Measurements from ENCODE around the gene TOR4A. TPM values are rescaled to one million over a fixed set of nuclear protein-coding genes. Genes with fewer than 3 reads are reported as not detected.
"Not testable (repeated sequence)": the region's sequence is repeated elsewhere in the genome, so short reads cannot be mapped to it uniquely, and the experiment has no call there.

TOR4A gene
- total and polyA plus RNA-seq, 5 donors = 6.2 to 17.2 (median 12.9) TPM

DNA sequence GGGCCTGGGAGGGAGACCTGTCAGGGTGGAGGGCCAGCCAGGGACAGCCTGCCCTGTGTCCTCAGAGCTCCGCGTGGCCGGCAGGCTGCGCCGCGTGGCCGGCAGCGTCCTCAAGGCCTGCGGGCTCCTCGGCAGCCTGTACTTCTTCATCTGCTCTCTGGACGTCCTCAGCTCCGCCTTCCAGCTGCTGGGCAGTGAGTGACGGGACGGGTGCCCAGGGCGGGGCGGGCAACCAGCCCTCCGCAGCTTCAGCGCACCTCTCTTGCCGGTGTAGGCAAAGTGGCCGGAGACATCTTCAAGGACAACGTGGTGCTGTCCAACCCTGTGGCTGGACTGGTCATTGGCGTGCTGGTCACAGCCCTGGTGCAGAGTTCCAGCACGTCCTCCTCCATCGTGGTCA lies 45.0 kb upstream of the TOR4A start:
- intact Hi-C loops (cut with DNase I) = loop anchor here in 1 of 4 donors (2.0 kb wide), 2 partner anchors 28 to 110 kb away; no protein-coding TSS in a partner anchor

DNA sequence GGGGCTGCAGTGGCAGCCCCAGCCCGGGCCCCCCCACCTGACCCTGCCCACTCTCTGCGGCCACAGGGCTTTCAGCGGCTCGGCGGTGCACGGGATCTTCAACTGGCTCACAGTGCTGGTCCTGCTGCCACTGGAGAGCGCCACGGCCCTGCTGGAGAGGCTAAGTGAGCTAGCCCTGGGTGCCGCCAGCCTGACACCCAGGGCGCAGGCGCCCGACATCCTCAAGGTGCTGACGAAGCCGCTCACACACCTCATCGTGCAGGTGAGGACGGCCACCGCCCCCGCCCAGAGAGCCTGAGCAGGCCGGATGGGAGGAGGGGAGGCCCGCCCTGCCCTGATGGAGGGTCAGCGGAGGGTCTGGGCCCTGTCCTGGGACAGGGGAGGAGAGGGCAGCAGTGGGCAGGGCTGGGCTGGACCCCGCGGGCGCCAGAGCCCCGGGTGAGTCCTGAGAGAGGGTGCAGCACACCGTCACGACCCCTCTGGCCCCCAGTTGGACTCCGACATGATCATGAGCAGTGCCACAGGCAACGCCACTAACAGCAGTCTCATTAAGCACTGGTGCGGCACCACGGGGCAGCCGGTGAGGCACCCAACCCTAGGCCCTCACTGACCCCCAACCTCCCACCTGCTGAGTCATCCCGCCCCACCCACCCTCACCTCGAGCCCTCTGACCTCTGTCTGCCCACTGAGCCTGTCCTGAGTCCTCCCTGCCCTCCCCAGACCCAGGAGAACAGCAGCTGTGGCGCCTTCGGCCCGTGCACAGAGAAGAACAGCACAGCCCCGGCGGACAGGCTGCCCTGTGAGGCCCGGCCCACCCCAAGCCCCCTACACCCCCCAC lies 44.2 kb upstream of the TOR4A start:
- Histone ChIP-seq H3K4me1 (ENCODE audit: control insufficient read depth, insufficient read depth, low read length) (no peaks in the 10 kb centered on the region), H3K4me3 (ENCODE audit: low read length) (no peak overlapping the region), H3K9me3 (ENCODE audit: control insufficient read depth, low read length) (no peaks in the 10 kb centered on the region), H3K27me3 (ENCODE audit: control insufficient read depth, insufficient read depth) (no peaks in the 10 kb centered on the region), H3K27ac (ENCODE audit: low read length) (no peak overlapping the region)
- 70% methylated on average over 40 of the region's 40 CpGs for WGBS
- DNase-seq (no peak), ATAC-seq (no peak)
- intact Hi-C loops (cut with DNase I) = loop anchor here in 1 of 4 donors (2.0 kb wide), 2 partner anchors 27 to 111 kb away; no protein-coding TSS in a partner anchor

More for the DNA sequence above, 45.0 kb upstream of the TOR4A start:
- Histone ChIP-seq H3K27ac (ENCODE audit: low read length) (no peak overlapping the region), H3K4me1 (ENCODE audit: control insufficient read depth, insufficient read depth, low read length) (no peaks in the 10 kb centered on the region), H3K4me3 (ENCODE audit: low read length) (no peak overlapping the region), H3K9me3 (ENCODE audit: control insufficient read depth, low read length) (no peaks in the 10 kb centered on the region), H3K27me3 (ENCODE audit: control insufficient read depth, insufficient read depth) (no peaks in the 10 kb centered on the region)
- ATAC-seq = no peak
- no peak for DNase-seq
- 68% methylated on average over 24 of the region's 24 CpGs for WGBS

DNA sequence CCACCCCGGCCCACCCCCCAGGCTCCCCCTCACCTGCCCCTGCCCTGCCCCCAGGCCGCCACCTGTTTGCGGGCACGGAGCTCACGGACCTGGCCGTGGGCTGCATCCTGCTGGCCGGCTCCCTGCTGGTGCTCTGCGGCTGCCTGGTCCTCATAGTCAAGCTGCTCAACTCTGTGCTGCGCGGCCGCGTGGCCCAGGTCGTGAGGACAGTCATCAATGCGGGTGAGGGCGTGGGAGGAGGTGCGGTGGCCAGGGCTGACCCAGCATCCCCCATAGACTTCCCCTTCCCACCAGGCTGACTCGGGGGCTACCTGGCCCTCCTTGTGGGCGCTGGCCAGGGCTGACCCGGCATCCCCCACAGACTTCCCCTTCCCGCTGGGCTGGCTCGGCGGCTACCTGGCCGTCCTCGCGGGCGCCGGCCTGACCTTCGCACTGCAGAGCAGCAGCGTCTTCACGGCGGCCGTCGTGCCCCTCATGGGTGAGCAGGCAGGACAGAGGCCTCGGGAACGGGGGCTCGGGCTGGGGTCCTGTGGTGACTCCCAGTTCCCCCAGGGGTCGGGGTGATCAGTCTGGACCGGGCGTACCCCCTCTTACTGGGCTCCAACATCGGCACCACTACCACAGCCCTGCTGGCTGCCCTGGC lies 43.4 kb upstream of the TOR4A start:
- H3K27me3 ChIP-seq (ENCODE audit: control insufficient read depth, insufficient read depth) = no peaks in the 10 kb centered on the region
- 57% methylated on average over 40 of the region's 40 CpGs for WGBS

DNA sequence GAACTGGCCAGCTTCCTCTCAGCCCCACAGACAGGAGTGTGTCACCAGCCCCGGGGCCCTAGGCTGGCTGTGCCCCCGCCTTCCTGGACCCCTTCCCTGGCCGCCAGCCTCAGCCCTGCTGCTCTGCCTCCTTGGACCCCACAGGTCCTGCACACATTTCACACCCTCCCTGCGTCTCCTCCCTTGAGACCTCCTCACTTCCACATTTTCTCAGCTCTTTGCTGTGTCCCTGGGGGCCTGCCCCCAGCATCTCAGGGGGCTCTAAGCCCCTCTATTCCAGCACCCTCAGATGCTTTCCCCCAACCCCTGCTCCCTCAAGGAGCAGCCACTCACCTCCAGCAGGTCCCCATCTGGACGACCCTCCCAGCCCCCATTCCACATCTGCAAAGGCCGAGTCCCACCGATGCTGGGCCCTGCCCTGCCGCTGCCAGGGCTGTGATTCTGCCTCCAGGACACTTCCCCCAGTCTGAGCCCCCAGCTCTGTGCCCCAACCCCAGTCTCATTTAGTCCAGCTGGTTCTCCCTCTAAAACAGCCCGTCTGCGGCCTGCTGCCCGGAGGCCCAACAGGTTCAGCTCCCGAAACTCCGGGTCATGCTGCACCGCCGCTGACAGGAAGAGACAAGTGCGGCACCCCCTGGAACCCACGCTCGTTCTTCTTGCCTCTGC lies 42.6 kb upstream of the TOR4A start:
- no peak overlapping the region for H3K4me3 ChIP-seq (ENCODE audit: low read length)

More for the DNA sequence above, 43.4 kb upstream of the TOR4A start:
- Histone ChIP-seq H3K9me3 (ENCODE audit: control insufficient read depth, low read length) (no peaks in the 10 kb centered on the region), H3K27ac (ENCODE audit: low read length) (no peak overlapping the region), H3K4me1 (ENCODE audit: control insufficient read depth, insufficient read depth, low read length) (no peaks in the 10 kb centered on the region), H3K4me3 (ENCODE audit: low read length) (no peak overlapping the region)
- ATAC-seq = no peak
- DNase-seq = no peak
- intact Hi-C loops (cut with DNase I) = no loop called here

DNA sequence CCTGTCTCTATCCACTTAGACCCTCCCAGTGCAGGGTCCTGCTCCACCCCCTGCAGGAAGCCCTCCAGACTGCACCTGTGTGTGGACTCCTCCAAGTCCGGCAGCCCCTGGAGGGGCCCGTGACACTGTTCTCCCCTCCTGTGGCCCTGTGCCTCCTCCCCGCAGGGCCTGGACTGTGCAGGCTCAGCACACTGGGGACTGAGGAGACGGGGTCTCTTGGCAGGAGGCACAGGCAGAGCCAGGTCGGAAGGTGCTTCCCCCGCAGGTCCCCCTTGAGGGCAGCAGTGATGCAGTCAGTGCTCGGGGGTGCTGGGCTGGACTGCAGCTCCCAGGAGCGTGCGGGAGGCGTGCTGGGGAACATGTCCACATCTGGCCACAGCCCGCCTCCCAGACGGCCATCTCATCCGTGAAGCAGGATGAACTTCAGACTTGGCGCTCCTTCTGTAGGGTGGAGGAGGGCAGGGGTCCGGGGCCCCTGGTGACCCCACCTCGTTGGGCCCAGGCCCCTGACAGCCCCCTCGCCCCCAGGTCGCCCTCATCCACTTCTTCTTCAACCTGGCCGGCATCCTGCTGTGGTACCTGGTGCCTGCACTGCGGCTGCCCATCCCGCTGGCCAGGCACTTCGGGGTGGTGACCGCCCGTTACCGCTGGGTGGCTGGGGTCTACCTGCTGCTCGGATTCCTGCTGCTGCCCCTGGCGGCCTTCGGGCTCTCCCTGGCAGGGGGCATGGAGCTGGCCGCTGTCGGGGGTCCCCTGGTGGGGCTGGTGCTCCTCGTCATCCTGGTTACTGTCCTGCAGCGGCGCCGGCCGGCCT lies 41.9 kb upstream of the TOR4A start:
- Histone ChIP-seq H3K4me3 (ENCODE audit: low read length) (no peak overlapping the region), H3K9me3 (ENCODE audit: control insufficient read depth, low read length) (no peaks in the 10 kb centered on the region), H3K4me1 (ENCODE audit: control insufficient read depth, insufficient read depth, low read length) (no peaks in the 10 kb centered on the region), H3K27me3 (ENCODE audit: control insufficient read depth, insufficient read depth) (no peaks in the 10 kb centered on the region), H3K27ac (ENCODE audit: low read length) (no peak overlapping the region)
- WGBS = 64% methylated on average over 35 of the region's 35 CpGs
- no peak for ATAC-seq
- no peak for DNase-seq
- intact Hi-C loops (cut with DNase I) = no loop called here

More for the DNA sequence above, 42.6 kb upstream of the TOR4A start:
- Histone ChIP-seq H3K27me3 (ENCODE audit: control insufficient read depth, insufficient read depth) (no peaks in the 10 kb centered on the region), H3K9me3 (ENCODE audit: control insufficient read depth, low read length) (no peaks in the 10 kb centered on the region), H3K27ac (ENCODE audit: low read length) (no peak overlapping the region), H3K4me1 (ENCODE audit: control insufficient read depth, insufficient read depth, low read length) (no peaks in the 10 kb centered on the region)
- ATAC-seq (no peak), DNase-seq (no peak)
- intact Hi-C loops (cut with DNase I) = no loop called here
- WGBS = 65% methylated on average over 18 of the region's 18 CpGs

DNA sequence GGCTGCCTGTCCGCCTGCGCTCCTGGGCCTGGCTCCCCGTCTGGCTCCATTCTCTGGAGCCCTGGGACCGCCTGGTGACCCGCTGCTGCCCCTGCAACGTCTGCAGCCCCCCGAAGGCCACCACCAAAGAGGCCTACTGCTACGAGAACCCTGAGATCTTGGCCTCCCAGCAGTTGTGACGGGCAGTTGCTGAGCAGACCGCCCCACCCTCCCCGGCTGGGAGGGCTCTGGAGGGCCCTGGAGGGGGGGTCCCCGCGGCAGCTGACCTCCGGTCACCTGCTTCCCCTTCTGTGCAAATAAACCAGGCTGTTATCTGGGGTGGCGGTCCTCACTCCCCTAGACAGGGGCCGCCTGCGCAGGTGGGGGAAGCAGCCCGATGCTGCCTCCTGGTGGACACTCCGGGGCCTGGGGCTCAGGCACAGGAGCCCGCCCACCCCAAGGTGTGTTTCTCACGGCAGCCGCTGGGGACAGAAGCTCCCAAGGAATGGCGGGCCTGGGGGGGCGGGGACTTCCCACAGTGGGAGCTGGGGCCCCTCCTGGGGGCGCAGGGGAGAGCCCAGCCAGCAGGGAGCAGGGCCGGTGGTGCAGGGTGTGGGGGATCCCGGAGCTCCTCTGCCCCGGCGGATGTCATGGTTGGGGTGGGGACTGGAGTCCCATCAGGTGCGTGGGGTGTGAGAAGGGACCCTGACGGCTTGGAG lies 41.1 kb upstream of the TOR4A start:
- DNase-seq (peak; percentile 87 to 95 (median 95)), ATAC-seq (peak; percentile 25 to 45)
- no peaks in the 10 kb centered on the region for H3K9me3 ChIP-seq (ENCODE audit: control insufficient read depth, low read length)
- H3K4me1 ChIP-seq (ENCODE audit: control insufficient read depth, insufficient read depth, low read length) = no peaks in the 10 kb centered on the region
- H3K4me3 ChIP-seq (ENCODE audit: low read length) = no peak overlapping the region
- intact Hi-C loops (cut with DNase I) = no loop called here
- no peak overlapping the region for H3K27ac ChIP-seq (ENCODE audit: low read length)
- WGBS = 10% methylated on average over 31 of the region's 31 CpGs
- no peaks in the 10 kb centered on the region for H3K27me3 ChIP-seq (ENCODE audit: control insufficient read depth, insufficient read depth)

DNA sequence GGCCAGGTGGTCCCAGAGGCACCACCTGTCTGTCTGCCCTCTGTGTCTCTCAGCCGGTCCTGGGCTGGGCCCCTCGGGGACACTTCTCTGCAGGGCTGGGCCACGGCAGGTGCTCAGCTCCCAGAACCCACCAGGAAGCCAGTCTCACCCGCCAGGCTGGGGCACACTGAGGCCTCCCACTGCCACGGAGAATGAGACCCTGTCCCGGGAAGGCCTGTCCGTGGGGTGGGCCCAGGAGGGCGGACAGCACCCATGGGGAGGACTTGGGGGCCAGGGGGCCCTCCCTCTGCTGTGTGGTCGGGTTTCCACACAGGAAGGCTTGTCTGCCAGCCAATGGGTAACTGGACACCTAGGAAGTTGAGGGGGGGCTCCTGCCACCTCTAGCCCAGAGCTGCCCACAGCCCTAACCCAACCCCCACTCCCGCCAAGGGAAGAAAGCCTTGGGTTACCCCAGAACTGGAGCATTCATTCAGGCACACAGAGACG lies 40.5 kb upstream of the TOR4A start:
- 47% methylated on average over 11 of the region's 11 CpGs for WGBS
- DNase-seq (no peak), ATAC-seq (no peak)
- no peak overlapping the region for H3K4me3 ChIP-seq (ENCODE audit: low read length)
- no peaks in the 10 kb centered on the region for H3K4me1 ChIP-seq (ENCODE audit: control insufficient read depth, insufficient read depth, low read length)
- no peaks in the 10 kb centered on the region for H3K9me3 ChIP-seq (ENCODE audit: control insufficient read depth, low read length)
- no peaks in the 10 kb centered on the region for H3K27me3 ChIP-seq (ENCODE audit: control insufficient read depth, insufficient read depth)
- H3K27ac ChIP-seq (ENCODE audit: low read length) = no peak overlapping the region
- intact Hi-C loops (cut with DNase I) = no loop called here

DNA sequence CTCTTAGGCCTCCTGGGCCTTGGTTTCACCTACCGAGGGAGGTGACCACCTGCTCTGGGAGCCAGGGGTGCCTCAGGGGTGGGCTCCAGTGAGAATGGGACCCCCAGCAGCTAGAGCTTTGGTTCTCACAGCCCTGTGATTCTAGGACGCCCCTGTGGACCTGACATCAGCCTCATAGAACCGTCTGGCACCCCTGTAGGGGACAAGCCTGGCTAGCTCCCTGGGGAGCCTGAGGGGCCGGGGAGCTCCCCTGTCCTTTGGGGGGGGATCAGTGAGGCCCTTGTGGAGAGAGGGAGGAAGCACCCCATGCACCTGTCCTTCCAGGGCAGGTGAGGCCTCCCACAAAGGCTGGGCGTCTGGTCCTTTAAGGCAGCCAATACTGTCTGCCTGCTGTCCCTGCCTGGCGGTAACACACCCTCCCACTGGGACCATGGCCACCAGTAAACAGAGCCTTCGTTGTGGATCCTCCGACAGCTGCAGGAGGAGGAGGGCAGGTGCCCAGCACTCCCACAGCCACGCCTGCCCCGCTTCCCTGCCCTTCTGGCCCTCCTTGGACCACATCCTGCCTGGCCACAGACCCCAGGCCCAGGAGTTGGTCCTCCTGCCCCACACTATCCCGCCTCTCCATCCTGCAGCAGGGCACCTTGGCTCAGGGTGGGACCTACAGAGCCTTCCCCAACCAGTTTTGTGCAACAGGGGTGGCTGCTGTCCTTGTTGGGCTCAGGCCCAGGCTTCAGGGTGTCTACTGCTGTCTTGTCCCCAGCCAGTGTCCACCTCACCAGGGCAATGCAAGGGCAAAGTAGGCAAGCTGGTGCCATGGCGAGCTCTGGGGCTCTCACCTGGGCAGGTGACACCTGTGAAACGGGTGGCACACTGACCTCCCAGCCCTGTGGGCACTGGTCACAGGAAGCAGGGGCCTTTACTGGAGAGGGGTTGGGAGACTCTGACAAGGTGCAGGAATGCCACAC lies 39.5 kb upstream of the TOR4A start:
- H3K4me1 ChIP-seq (ENCODE audit: control insufficient read depth, insufficient read depth, low read length) = peaks cover 3% of the 10 kb centered on the region
- intact Hi-C loops (cut with DNase I) = no loop called here
- no peaks in the 10 kb centered on the region for H3K9me3 ChIP-seq (ENCODE audit: control insufficient read depth, low read length)
- H3K27ac ChIP-seq (ENCODE audit: low read length) = no peak overlapping the region
- 67% methylated on average over 13 of the region's 13 CpGs for WGBS
- no peak overlapping the region for H3K4me3 ChIP-seq (ENCODE audit: low read length)
- DNase-seq = no peak
- no peak for ATAC-seq
- no peaks in the 10 kb centered on the region for H3K27me3 ChIP-seq (ENCODE audit: control insufficient read depth, insufficient read depth)

DNA sequence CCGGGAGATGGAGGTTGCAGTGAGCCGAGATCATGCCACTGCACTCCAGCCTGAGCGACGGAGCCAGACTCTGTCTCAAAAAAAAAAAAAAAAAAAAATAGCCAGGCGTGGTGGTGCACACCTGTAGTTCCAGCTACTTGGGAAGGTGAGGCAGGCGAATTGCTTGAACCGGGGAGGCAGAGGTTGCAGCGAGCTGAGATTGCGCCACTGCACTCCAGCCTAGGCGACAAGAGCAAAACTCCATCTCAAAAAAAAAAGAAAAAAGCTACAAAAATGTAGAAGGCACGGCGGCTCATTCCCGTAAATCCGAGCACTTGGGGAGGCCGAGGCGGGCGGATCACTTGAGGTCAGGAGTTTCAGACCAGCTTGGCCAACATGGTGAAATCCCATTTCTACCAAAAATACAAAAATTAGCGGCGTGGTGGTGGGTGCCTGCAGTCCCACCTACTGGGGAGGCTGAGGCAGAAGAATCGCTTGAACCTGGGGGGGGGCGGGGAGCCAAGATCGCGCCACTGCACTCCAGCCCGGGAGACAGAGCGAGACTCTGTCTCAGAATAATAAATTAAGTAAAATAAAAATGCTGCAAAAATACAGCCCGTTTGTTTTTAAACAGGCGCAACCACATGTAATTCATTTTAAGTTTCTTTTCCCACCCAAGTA lies 37.9 kb upstream of the TOR4A start:
- ATAC-seq; H3K9me3 ChIP-seq (ENCODE audit: control insufficient read depth, low read length); H3K27ac ChIP-seq (ENCODE audit: low read length); H3K27me3 ChIP-seq (ENCODE audit: control insufficient read depth, insufficient read depth); H3K4me1 ChIP-seq (ENCODE audit: control insufficient read depth, insufficient read depth, low read length); DNase-seq: not testable (repeated sequence)
- H3K4me3 ChIP-seq (ENCODE audit: low read length) = peak overlapping the region; percentile 49
- WGBS = 56% methylated on average over 27 of the region's 27 CpGs
- intact Hi-C loops (cut with DNase I) = loop anchor here in 1 of 4 donors (10.0 kb wide), 1 partner anchor 1195 kb away; no protein-coding TSS in a partner anchor

Measured in right cardiac atrium (tissue), 5 donors.